HEK293 (cell line): ENCODE data around the gene DCST2.

Experiments used
- CTCF ChIP-seq: fragments of 450-650 bp; formaldehyde crosslinking; IDR thresholded peaks from 2 replicates; pipeline ENCODE4 v1.5.1; 2016; ENCODE audit warnings: missing biosample characterization, missing genetic modification characterization
- HOXC10 ChIP-seq: sonication (generic); formaldehyde crosslinking; IDR thresholded peaks from 2 replicates; pipeline ENCODE4 v1.8.1; 2023; ENCODE audit warnings: mild to moderate bottlenecking, missing genetic modification reagents
- INSM2 ChIP-seq: fragments of 450-650 bp; formaldehyde crosslinking; IDR thresholded peaks from 2 replicates; pipeline ENCODE4 v1.5.1; 2016; ENCODE audit warnings: missing biosample characterization, missing genetic modification characterization
- KLF9 ChIP-seq: fragments of 450-650 bp; formaldehyde crosslinking; IDR thresholded peaks from 2 replicates; pipeline ENCODE4 v1.5.1; 2016; ENCODE audit warnings: missing biosample characterization, missing genetic modification characterization, low read depth
- OVOL3 ChIP-seq: fragments of 450-650 bp; formaldehyde crosslinking; IDR thresholded peaks from 2 replicates; pipeline ENCODE4 v1.5.1; 2016; ENCODE audit warnings: missing biosample characterization, missing genetic modification characterization
- PRDM10 ChIP-seq: fragments of 450-650 bp; formaldehyde crosslinking; IDR thresholded peaks from 2 replicates; pipeline ENCODE4 v1.5.1; 2016; ENCODE audit warnings: missing biosample characterization, missing genetic modification characterization
- SETDB1 ChIP-seq: IDR thresholded peaks from one replicate; pipeline ENCODE4 v1.6.1; 2017; ENCODE audit warnings: mild to moderate bottlenecking, low read length, moderate library complexity, mixed read lengths; ENCODE audit not compliant: insufficient read length
- YY1 ChIP-seq: fragments of 450-650 bp; formaldehyde crosslinking; IDR thresholded peaks from 2 replicates; pipeline ENCODE4 v1.5.1; 2018; ENCODE audit warnings: missing biosample characterization, missing genetic modification characterization
- ZBTB1 ChIP-seq: fragments of 450-650 bp; formaldehyde crosslinking; IDR thresholded peaks from 2 replicates; pipeline ENCODE4 v1.5.1; 2016; ENCODE audit warnings: missing biosample characterization, missing genetic modification characterization
- ZBTB21 ChIP-seq: fragments of 450-650 bp; formaldehyde crosslinking; IDR thresholded peaks from 2 replicates; pipeline ENCODE4 v1.5.1; 2017; ENCODE audit warnings: missing biosample characterization, missing genetic modification characterization
- ZBTB26 ChIP-seq: fragments of 450-650 bp; formaldehyde crosslinking; optimal IDR thresholded peaks from 2 replicates; pipeline ENCODE3; 2016; ENCODE audit warnings: missing biosample characterization, mild to moderate bottlenecking, missing genetic modification characterization
- ZFP69B ChIP-seq: fragments of 450-650 bp; formaldehyde crosslinking; IDR thresholded peaks from 2 replicates; pipeline ENCODE4 v1.5.1; 2016; ENCODE audit warnings: missing biosample characterization, missing genetic modification characterization
- ZNF202 ChIP-seq: fragments of 450-650 bp; formaldehyde crosslinking; IDR thresholded peaks from 2 replicates; pipeline ENCODE4 v1.5.1; 2016; ENCODE audit warnings: missing biosample characterization, missing genetic modification characterization, borderline replicate concordance
- ZNF350 ChIP-seq: fragments of 450-650 bp; formaldehyde crosslinking; IDR thresholded peaks from 2 replicates; pipeline ENCODE4 v1.5.0; 2017; ENCODE audit warnings: missing biosample characterization, mild to moderate bottlenecking, missing genetic modification characterization
- ZNF398 ChIP-seq: fragments of 450-650 bp; formaldehyde crosslinking; IDR thresholded peaks from 2 replicates; pipeline ENCODE4 v1.5.1; 2017; ENCODE audit warnings: missing biosample characterization, missing genetic modification characterization
- ZNF423 ChIP-seq: fragments of 450-650 bp; formaldehyde crosslinking; IDR thresholded peaks from 2 replicates; pipeline ENCODE4 v1.5.1; 2016; ENCODE audit warnings: missing biosample characterization, missing genetic modification characterization
- ZNF473 ChIP-seq: fragments of 450-650 bp; formaldehyde crosslinking; IDR thresholded peaks from 2 replicates; pipeline ENCODE4 v1.5.1; 2017; ENCODE audit warnings: missing biosample characterization, missing genetic modification characterization
- ZNF560 ChIP-seq: fragments of 450-650 bp; formaldehyde crosslinking; IDR thresholded peaks from 2 replicates; pipeline ENCODE4 v1.5.1; 2017; ENCODE audit warnings: missing biosample characterization, missing genetic modification characterization, borderline replicate concordance
- ZNF610 ChIP-seq: fragments of 450-650 bp; formaldehyde crosslinking; IDR thresholded peaks from 2 replicates; pipeline ENCODE4 v1.5.1; 2016; ENCODE audit warnings: missing biosample characterization, missing genetic modification characterization, borderline replicate concordance
- ZNF629 ChIP-seq: fragments of 450-650 bp; formaldehyde crosslinking; IDR thresholded peaks from 2 replicates; pipeline ENCODE4 v1.5.1; 2017; ENCODE audit warnings: missing biosample characterization, missing genetic modification characterization
- ZNF639 ChIP-seq: fragments of 450-650 bp; formaldehyde crosslinking; IDR thresholded peaks from 2 replicates; pipeline ENCODE4 v1.5.1; 2016; ENCODE audit warnings: missing biosample characterization, missing genetic modification characterization
- ZNF777 ChIP-seq: fragments of 450-650 bp; formaldehyde crosslinking; IDR thresholded peaks from 2 replicates; pipeline ENCODE4 v1.5.1; 2017; ENCODE audit warnings: missing biosample characterization, missing genetic modification characterization, borderline replicate concordance
- ZSCAN16 ChIP-seq: fragments of 450-650 bp; formaldehyde crosslinking; IDR thresholded peaks from 2 replicates; pipeline ENCODE4 v1.5.1; 2016; ENCODE audit warnings: missing biosample characterization, missing genetic modification characterization
- ZSCAN4 ChIP-seq: fragments of 450-650 bp; formaldehyde crosslinking; IDR thresholded peaks from 2 replicates; pipeline ENCODE4 v1.5.1; 2017; ENCODE audit warnings: missing biosample characterization, missing genetic modification characterization

The DCST2 gene

GRCh38 chr1:155079487-155080311, 46.1 kb upstream of the DCST2 start (continued):
- TF ChIP-seq CTCF (tag by site-specific recombination) = 0 out of 2 replicates have a peak, but pooled peaks have one; percentile 9
- peak; percentile 90 for TF ChIP-seq ZBTB26 (tag by site-specific recombination)
- no peak for TF ChIP-seq OVOL3 (tag by site-specific recombination)
- TF ChIP-seq ZNF350 (tag by site-specific recombination) = no peak
- no peak for TF ChIP-seq ZNF610 (tag by site-specific recombination)
- TF ChIP-seq HOXC10 (CRISPR knock-in tag) = no peak
- no peak; the same call in 1 of the 2 replicates for TF ChIP-seq ZSCAN4
- TF ChIP-seq SETDB1 = no peak
- no peak for TF ChIP-seq INSM2
- no peak for TF ChIP-seq ZBTB1 (tag by site-specific recombination)
- TF ChIP-seq ZFP69B (tag by site-specific recombination) = no peak
- TF ChIP-seq ZNF639 = no peak
- no peak for TF ChIP-seq ZBTB21 (tag by site-specific recombination)
- peak; percentile 94 for TF ChIP-seq ZNF423 (tag by site-specific recombination)
- TF ChIP-seq ZSCAN16 = no peak; the same call in 1 of the 2 replicates
- peak; percentile 22; the same call in 1 of the 2 replicates for TF ChIP-seq KLF9 (tag by site-specific recombination)
- TF ChIP-seq ZNF202 (tag by site-specific recombination) = no peak
- TF ChIP-seq PRDM10 (tag by site-specific recombination) = no peak
- no peak; the same call in 1 of the 2 replicates for TF ChIP-seq ZNF777 (tag by site-specific recombination)
- TF ChIP-seq ZNF560 (tag by site-specific recombination) = no peak
- no peak for TF ChIP-seq YY1 (tag by site-specific recombination)
- TF ChIP-seq ZNF398 (tag by site-specific recombination) = no peak
- TF ChIP-seq ZNF629 (tag by site-specific recombination) = no peak
- TF ChIP-seq ZNF473 (tag by site-specific recombination) = no peak
- TF ChIP-seq, all 188 proteins: peak for 32
